GM12873 (cell line): ENCODE data around the gene CCDC6.

Source experiments
- TF ChIP-seq, protein P1 (sequence below): IDR thresholded peaks from 2 replicates; pipeline ENCODE4 v1.5.1; 2012; ENCODE audit warnings: low read depth, mild to moderate bottlenecking, moderate library complexity, low read length, control low read depth; ENCODE audit not compliant: insufficient read depth; ENCODE audit errors: missing control alignments

The CCDC6 gene

DNA sequence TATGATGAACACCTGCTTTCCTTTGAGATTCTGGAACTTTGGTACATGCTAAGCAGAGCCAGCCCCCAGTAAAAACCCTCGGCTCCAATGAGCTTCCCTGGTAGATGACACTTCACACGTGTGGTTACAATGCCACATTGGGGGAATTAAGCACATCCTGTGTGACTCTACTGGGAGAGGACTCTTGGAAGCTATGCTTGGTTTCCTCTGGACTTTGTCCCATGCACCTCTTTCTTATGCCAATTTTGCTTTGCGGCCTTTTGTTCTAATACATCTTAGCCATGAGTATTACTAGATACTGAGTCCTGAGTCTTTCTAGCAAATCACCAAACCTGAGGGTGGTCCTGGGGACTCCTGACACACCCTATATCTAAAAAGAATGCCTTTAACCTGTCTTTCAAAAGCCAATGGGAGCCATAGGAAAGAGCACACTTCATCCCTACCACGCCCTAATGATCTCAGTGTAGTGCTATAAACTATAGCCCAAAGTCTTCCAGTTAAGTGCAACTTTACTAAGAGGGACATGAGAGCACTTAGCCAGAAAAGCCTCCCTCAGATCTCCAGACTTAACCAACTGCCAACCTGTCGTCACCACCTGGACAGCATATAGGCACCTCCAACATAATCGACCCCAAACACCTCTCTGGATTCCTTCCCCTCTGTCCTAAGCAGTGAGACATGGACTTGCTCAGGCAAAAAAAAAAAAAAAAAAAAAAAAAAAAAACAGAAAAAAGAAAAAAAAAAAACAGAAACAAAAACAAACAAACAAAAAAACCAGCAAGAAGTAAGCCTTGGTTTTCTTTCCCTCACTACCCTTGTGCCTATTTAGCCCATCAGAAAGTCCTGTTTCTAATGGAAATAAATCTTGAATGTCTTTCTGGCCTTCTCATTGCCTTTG, 37.4 kb downstream of the CCDC6 start:
- TF ChIP-seq, protein P1, sequence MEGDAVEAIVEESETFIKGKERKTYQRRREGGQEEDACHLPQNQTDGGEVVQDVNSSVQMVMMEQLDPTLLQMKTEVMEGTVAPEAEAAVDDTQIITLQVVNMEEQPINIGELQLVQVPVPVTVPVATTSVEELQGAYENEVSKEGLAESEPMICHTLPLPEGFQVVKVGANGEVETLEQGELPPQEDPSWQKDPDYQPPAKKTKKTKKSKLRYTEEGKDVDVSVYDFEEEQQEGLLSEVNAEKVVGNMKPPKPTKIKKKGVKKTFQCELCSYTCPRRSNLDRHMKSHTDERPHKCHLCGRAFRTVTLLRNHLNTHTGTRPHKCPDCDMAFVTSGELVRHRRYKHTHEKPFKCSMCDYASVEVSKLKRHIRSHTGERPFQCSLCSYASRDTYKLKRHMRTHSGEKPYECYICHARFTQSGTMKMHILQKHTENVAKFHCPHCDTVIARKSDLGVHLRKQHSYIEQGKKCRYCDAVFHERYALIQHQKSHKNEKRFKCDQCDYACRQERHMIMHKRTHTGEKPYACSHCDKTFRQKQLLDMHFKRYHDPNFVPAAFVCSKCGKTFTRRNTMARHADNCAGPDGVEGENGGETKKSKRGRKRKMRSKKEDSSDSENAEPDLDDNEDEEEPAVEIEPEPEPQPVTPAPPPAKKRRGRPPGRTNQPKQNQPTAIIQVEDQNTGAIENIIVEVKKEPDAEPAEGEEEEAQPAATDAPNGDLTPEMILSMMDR = no peak

DNA sequence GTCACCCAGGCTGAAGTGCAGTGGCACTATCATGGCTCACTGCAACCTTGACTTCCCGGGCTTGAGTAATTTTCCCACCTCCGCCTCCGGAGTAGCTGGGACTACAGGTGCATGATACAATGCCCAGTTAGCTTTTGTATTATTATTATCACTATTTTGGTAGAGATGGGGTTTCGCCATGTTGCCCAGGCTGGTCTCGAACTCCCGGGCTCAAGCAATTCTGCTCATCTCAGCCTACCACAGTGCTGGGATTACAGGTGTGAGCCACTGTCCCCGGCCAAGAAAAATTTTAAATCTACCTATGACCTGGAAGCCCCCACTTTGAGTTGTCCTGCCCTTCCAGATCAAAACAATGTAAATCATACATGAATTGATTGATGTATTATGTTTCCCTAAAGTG, 38.8 kb downstream of the CCDC6 start:
- TF ChIP-seq, protein P1 = no peak

DNA sequence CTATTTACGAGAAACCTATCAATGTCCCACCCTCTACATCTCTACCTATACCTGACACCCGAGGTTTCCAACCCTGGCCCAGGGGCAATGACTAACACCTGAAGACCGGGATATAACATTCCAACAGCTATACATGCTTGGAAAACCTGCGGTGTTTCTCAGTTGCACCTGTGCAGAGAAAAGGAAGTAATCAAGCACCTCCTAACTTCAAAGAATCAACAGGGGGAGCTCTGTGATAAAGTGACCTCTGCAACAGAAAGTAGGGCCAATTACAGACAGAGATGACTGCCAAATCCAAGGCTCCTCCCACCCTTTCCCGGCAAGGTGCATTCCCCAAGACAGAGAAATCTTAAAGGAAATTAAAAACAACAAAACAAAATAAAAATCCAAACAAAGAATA, 41.3 kb downstream of the CCDC6 start:
- TF ChIP-seq, protein P1 = peak; percentile 53

DNA sequence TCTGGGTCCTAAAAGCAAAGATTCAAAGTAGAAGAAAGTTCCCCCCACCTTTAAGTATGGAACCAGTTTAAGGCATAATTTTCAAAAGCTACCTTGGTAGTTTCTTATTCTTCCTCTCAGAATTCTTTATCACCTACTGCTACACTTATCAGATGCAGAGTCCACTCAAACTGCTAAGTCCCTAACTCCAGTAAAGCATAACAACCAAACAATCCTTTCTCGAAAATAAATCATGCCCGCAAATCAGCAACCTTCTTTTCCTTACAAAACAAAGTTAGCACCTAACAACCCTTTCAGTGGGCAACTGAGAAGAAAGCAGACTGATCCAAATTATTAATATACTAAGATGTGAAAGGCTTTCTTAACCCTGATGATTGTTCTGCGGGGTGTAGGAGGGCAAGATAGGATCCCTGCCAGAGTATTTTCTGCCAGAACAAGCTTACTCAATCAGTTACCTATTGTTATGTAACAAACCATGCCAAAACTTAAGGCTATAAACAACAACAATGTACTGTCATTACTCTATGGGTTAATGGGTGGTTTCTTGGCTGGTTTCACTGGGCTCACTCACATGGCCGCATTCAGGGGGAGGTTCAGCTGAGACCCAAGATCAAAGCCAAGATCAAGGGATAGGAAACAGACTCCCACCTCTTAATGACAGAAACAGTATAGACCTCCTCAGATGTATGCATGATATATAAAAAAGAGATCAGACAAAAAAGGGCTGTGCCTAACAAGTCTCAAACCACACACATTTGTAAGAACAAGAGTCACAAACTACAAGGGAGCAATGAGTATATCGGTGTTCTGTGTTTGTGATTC, 42.0 kb downstream of the CCDC6 start:
- TF ChIP-seq, protein P1 = no peak

DNA sequence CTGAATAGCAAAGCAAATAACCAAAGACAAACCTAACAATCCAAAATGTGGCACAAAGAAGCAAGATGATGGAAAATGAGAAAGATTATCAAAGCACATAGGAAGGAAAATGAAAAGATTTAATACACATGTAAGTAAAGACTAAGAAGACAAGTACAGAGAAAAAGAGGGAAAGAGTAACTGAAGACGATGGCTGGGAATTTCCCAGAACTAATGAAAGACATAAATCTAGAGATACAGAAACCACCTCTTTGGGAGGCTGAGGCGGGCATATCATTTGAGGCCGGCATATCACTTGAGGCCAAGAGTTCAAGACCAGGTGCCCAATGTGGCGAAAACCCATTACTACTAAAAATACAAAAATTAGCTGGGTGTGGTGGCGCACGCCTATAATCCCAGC, 46.8 kb downstream of the CCDC6 start:
- TF ChIP-seq, protein P1 = no peak

DNA sequence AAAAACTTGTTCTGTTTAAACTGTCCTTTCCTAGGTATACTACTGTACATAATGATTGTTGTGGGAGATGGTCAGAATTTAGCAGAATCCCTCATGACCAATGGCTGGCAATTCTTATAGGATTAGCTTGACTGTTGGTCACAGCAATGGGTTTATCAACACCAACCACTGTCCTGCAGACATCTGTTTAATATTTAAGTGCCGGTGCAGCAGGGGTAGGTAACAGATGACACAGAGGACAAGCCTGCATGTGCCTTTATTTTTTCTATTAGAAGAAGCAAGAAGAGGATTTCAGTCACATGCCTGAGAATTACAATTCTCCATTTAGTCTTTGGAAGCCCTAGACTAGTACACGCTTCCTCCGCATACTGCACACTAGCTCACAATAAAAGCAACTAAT, 48.4 kb downstream of the CCDC6 start:
- TF ChIP-seq, protein P1 = no peak

DNA sequence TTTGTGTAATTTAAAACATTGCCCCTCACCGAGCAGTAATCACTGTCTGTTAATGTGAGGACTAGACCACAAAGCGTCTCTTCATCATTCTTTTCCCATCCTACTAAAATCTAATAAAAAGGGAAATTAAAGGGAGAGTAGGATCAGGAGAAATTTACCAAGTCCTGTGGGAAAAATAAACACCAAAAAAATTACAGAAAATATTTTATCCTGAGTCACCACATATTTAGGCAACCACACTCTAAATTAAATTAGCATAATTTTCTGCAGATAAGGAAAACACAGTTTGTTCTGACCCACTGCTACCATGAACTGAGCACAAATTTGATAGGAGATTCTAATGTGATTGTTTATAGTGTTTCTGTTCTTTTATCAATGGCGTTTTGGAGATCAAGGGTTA, 49.3 kb downstream of the CCDC6 start:
- TF ChIP-seq, protein P1 = no peak
